HG03354 (cell line): ENCODE measurements around the gene SERPIND1.
"Not testable (repeated sequence)": the region's sequence is repeated elsewhere in the genome, so short reads cannot be mapped to it uniquely, and the experiment has no call there.

Experiments
- ATAC-seq: cut with Tn5 transposase; IDR thresholded peaks from one replicate; pipeline ENCODE4 v1.9.1; 2021; ENCODE audit warnings: mild to moderate bottlenecking; ENCODE audit not compliant: unreplicated experiment, poor library complexity, severe bottlenecking

Gene SERPIND1

DNA sequence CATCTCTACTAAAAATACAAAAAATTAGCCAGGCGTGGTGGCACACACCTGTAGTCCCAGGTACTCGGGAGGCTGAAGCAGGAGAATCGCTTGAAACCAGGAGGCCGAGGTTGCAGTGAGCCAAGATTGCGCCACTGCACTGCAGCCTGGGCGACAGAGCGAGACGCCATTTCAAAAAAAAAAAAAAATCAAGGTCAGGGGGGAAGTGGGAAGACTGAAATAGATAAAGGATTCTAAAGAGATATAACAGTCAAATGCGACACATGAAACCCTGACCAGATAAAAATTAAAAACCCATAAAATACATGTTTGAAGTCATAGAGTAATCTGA is 4.5 kb upstream of the SERPIND1 start:
- ATAC-seq, result not testable (repeated sequence)

DNA sequence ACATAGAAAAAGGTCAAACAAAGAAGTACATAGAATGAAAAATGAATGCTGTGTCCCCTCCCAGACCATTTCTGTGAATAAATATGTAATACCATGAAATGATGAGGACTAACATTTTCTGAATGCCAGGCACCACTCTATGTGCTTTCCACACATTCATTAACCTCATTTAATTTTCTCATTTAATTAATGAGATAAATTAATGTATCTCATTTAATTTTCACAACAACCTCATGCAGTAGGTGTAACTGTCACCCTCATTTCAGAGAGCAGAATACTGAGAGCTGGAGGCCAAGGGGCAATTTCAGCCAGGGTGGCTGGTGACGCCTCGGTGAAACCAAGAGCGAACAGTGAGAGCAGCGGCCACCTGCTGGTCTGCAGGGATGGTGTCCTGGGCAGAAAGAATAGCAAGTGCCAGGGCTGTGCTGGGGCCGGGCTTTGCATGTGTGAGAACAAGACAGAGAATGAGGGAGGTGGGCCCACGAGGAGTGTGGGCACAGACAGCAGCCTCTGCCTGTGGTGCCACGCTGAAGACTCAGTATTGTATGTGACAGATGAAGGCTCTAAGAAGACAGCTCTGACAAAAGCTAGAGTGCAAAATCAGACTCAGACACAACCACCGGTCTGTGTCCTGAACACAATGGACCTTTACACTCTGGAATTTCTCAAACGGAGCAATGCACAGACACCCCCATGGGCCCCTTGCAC is 1.8 kb upstream of the SERPIND1 start:
- no peak for ATAC-seq

DNA sequence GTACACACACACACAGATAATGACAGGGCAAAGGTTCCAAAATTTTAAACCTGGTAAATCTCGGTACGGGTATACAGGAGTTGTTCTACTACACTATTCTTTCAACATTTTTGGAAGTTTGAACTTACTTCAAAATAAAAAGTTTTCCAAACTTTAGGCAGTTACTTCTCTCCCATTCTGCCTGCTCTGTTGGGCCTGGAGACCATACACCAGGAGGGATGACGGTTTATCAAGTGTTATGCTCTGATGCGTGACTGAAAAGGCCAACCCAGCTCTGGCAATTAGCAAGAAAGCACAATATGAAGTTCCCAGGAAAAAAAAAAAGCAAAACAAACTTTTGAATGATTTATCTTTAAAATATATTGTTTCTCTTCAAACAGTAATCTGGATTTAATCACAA is 969 bp downstream of the SERPIND1 start:
- ATAC-seq, result no peak

DNA sequence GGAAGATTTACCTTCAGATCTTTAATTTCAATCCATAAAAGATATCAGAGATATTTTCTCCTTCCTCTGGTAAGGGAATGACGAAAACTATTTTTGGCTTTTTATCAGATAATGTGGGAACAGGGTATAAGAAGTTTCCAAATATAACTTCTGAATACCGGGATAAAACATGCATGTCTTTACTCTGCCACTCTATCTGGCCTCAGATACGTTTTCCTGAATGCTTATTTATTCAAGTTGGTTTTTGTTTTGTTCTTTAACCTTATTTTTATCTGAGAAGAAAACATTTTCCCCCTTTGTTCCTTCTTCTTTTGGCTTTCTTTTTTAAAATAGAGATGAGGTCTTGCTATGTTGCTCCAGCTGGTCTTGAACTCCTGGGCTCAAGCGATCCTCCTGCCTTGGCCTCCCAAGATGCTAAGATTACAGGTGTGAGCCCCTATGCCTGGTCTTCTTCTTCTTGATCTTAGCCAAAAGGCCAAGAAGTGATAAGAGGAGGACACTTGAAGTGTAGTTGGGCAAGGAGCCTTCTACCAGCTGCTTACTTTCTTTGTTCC is 1.5 kb downstream of the SERPIND1 start:
- ATAC-seq, result no peak

DNA sequence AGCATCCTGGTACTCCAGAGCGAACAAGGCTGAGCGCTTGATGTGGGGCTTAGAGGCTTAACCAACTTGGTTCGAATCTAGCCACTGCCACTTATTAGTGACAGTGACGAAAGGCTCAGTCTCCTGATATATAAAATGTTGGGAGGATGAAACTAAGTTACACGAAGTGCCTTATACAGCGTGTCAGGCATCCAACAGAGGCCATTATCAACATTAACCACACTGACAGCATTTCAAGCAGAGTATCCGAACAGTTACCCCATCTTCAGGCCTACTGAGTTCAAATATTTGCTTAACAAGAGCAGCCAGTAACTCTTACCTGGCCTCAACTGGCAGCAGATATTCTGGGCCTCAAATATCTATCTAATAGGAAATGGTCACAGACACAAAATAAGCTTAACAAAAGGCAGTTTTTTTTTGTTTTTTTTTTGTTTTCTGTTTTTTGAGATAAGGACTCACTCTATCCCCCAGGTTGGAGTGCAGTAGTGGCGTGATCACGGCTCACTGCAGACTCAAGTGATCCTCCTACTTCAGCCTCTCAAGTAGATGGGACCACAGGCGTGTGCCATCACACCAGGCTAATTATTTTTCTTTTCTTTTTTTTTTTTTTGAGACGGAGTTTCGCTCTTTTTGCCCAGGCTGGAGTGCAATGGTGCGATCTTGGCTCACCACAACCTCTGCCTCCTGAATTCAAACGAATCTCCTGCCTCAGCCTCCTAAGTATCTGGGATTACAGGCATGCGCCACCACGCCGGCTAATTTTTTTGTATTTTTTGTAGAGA is 2.9 kb downstream of the SERPIND1 start:
- no peak for ATAC-seq

DNA sequence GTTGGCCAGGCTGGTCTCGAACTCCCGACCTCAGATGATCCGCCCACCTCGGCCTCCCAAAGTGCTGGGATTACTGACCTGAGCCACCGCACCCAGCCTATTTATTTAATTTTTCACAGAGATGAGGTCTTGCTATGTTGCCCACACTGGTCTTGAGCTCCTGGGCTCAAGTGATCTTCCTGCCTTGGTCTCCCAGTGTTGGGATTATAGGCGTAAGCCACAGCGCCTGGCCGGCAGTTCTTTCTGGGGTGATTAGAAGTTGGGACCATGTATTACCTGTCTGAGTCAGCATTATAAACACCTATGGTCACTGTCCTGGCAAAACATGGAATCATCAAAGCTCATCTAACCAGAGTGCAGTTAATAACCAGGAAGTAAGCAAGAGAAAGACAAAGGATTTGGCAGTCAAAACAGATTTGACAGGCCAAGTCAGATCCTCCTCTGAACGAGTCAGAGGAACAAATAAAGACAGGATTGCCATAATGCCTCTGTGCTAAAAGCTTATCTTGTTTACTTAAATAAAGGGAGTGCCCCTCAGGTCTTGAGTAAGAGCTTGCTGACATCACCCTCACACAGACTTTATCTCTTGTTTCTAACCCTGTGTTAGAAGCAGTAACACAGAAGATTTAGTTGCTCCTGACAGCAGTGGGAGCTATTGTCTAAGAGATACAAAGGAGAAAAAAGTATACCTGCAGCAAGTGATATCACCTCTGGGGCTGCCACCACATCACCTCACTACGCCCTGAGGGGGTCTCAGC is 3.7 kb downstream of the SERPIND1 start:
- ATAC-seq, result no peak

DNA sequence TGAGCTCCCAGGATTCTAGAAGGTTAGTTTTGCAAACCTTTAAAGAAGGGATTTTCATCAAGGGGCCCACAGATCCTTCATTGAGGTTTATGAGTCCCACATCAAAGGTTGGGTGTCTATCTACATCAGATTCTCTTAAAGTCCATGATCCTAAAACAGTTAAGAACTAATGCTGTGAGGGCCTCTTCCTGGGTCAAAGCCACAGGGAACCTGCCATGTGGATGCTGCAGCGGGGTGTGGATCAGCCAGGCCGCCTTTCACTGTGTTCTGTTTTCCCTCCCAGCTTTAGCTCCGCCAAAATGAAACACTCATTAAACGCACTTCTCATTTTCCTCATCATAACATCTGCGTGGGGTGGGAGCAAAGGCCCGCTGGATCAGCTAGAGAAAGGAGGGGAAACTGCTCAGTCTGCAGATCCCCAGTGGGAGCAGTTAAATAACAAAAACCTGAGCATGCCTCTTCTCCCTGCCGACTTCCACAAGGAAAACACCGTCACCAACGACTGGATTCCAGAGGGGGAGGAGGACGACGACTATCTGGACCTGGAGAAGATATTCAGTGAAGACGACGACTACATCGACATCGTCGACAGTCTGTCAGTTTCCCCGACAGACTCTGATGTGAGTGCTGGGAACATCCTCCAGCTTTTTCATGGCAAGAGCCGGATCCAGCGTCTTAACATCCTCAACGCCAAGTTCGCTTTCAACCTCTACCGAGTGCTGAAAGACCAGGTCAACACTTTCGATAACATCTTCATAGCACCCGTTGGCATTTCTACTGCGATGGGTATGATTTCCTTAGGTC is 5.3 kb downstream of the SERPIND1 start:
- no peak for ATAC-seq

DNA sequence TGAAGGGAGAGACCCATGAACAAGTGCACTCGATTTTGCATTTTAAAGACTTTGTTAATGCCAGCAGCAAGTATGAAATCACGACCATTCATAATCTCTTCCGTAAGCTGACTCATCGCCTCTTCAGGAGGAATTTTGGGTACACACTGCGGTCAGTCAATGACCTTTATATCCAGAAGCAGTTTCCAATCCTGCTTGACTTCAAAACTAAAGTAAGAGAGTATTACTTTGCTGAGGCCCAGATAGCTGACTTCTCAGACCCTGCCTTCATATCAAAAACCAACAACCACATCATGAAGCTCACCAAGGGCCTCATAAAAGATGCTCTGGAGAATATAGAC is 5.9 kb downstream of the SERPIND1 start:
- ATAC-seq, result no peak

DNA sequence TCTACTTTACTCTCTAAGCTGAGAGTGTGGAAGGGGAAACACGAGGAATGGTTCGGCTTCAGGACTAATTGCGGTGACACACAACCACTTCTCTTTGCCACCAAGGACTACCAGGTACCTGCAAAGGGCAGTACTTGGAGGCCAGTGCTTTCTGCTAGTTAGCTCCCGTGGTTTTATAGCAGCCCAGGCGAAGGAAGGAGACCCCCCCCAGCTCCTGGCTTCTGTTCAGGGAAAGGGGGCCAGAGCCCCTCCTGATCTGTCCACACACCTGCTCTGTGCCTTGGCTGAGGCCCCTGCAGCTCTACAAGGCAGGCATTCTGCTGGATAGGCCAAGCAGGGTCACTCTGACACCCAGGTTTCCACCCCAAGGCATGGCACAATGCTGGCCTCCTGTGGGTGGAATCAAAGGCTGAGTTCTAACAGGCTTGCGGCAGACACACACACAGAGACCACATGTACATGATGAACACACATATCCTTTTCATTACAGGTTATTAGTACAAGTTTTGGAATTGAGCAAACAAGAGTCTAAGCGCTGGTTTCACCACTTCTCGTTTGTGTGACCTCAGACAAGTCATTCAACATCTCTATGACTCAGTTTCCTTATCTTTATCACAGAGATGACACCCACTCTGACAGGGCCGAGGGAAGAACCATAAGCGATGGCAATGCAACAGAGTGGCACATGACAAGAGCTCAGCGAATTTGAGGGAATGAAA is 7.5 kb downstream of the SERPIND1 start:
- ATAC-seq, result no peak

DNA sequence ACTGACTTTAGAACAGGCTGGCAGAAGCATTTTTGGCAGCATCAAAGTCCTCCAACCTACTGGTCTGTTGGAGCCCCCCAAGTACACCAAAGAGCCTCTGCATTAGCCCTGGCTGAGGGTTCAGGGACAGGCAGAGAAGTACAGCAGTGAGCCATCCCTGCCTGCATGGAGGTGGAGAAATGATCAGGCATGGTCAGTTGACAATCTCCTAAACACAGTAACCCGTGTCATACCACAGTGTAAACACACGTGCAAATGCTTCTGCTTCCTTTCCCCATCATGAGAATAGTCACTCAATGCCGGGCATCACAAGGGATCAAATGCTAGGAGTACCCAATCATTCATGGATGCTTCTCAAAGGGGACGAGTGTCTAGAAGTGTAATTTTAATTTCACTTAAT is 8.2 kb downstream of the SERPIND1 start:
- no peak for ATAC-seq

DNA sequence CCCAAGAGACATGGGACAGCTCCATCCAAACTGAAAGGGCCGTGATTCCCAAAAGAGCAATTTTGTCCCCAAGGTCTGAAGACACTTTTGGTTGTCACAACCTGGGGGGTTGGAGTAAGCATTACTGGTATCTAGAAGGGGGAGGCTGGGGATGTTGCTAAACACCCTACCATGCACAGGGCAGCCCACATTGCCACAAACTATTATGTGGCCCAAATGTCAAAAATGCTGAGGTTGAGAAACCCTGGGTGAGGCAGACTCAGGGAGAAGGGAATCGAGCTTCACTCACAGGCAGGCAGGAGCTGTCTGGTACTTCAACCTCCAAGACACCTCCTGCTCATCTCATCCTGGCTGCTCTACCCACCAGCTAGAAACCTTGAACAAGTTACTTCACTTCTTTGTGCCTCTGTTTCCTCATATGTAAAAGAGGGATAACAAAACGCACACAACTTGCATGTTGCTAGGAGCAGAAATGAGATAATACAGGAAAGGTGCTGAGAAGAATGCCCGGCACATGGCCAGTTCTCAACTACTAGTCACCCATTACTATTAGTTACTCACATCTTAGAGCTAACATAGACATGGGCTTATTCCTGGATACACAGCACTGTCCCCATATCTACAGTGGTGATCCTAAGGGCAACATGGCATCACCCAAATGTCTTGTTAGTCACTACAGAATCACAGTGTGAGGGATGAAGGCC is 8.8 kb downstream of the SERPIND1 start:
- ATAC-seq, result no peak

DNA sequence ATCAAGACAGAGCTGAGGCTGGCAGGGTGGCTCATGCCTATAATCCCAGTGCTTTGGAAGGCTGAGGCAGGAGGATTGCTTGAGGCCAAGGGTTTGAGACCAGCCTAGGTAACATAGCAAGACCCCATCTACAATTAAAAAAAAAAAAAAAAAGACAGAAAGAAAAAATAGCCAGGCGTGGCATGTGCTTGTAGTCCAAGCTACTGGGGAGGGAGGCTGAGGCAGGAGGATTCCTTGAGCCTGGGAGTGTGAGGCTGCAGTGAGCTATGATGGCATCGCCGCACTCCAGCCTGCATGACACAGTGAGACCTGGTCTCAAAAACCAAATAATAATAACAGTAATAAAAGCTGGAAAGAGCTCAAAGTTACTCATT is 9.4 kb downstream of the SERPIND1 start:
- ATAC-seq, result no peak

DNA sequence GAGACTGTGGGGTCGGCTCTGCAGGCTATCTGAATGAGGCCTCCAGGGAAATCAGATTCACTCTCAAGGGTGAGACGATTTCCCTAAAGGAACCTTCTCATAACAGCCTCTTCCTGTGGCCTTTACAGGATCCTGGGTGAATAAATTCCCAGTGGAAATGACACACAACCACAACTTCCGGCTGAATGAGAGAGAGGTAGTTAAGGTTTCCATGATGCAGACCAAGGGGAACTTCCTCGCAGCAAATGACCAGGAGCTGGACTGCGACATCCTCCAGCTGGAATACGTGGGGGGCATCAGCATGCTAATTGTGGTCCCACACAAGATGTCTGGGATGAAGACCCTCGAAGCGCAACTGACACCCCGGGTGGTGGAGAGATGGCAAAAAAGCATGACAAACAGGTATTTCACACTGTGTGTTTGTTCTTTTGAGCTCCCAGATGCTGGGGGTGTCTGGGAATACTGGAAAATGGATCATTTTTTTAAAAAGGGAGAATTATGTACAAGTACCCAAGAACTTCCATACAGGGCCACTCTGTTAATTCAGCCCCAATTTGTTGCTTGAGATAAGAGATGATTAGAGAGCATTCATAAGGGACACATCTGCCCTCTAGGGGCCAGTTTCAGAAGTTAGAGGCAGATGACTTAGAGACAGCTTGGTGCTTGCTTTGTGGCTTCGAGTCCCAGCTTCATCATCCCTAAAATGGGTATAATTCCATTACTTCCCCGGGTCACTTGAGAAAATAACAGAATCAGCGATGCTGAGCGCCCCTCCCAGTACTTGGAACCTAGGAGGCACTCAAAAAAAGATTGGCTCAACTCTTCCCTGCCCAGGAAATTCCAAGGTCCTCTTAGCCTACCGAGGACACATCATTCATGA is 10.2 kb downstream of the SERPIND1 start:
- no peak for ATAC-seq

DNA sequence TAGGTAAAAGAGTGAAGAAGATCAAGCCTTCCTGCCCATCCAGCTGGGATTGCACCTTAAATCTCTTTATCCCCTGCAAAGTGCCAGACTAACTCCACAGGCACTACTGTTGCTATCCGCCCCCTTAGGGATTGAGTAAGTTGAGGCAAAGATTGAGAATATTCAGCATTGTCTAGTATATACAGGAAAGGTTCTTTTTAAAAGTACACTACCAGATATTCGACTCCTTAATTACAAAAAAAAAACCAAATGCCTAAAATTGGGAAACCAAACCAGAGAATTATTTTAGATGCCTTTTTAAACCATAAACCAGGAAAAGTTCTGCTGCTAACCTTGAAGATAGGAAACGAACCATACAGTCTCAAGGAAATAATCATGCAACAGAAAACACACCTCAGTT is 11.5 kb downstream of the SERPIND1 start:
- ATAC-seq, result no peak

DNA sequence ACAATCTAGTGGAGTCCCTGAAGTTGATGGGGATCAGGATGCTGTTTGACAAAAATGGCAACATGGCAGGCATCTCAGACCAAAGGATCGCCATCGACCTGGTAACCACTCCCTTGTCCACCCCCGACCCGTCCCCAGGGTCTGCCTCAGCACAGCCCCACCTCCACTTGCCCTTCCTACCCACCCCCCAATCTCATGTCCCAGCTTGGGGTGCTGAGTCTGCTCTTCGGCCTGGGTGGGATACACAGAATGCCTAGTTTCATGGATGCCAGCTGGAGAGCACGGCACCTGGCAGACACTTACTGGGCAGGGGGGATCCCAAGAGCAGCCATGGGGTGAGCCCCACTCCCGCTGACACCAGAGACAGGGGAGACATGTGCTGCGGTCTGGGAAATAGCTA is 12.1 kb downstream of the SERPIND1 start:
- no peak for ATAC-seq

DNA sequence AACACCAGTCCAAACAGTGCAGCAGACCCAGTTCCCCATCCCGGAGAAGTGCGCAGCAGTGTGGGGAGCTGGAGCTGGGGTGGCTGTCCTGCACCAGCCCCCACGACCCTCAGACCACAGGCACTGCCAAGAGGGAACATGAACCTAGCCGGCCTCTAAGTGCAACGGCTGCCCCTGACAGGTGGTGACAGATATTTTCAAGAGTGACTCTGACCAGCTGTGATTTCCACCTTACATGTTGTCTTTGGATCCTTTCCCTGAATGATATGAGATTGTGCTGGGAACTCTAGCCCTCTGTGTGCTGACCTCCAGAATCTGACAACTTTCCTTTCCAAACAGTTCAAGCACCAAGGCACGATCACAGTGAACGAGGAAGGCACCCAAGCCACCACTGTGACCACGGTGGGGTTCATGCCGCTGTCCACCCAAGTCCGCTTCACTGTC is 12.6 kb downstream of the SERPIND1 start:
- ATAC-seq, result no peak

DNA sequence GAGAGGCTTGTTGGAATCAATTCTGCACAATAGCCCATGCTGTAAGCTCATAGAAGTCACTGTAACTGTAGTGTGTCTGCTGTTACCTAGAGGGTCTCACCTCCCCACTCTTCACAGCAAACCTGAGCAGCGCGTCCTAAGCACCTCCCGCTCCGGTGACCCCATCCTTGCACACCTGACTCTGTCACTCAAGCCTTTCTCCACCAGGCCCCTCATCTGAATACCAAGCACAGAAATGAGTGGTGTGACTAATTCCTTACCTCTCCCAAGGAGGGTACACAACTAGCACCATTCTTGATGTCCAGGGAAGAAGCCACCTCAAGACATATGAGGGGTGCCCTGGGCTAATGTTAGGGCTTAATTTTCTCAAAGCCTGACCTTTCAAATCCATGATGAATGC is 13.3 kb downstream of the SERPIND1 start:
- no peak for ATAC-seq
